SK-N-SH (cell line): ENCODE results near the gene OR8G1. TPM values are rescaled to one million over a fixed set of nuclear protein-coding genes. Genes with fewer than 3 reads are reported as not detected.
"Not testable (repeated sequence)": the region's sequence is repeated elsewhere in the genome, so short reads cannot be mapped to it uniquely, and the experiment has no call there.

Experiments used
- CTCF ChIA-PET: fragments of 300-600, 350-600 bp; formaldehyde crosslinking; extraction: SDS; loops from one replicate; lab custom pipeline; 2021; lab: Yijun Ruan, JAX
- POLR2A ChIA-PET: fragments of 350-600 bp; sonication (Branson Sonifier 250); formaldehyde crosslinking; extraction: SDS; loops from one replicate; lab custom pipeline; 2020; ENCODE audit warnings: antibody characterized with exemption, inconsistent platforms; lab: Yijun Ruan, JAX
- DNase-seq: peaks from one replicate; pipeline ENCODE4 v3.0.0; 2012
- H2AFZ ChIP-seq: fragments of 200-600 bp; sonication (generic); 2 replicates; pipeline ENCODE4 v1.8.1; 2016; ENCODE audit warnings: antibody characterized with exemption, mild to moderate bottlenecking, low read depth
- H3F3A ChIP-seq: fragments of 200-600 bp; sonication (generic); replicated peaks from 2 replicates; pipeline ENCODE3; 2016; ENCODE audit warnings: antibody characterized with exemption, mild to moderate bottlenecking; ENCODE audit not compliant: insufficient read depth
- H3K27ac ChIP-seq, 2 experiments: fragments of 200-500 bp in 1 of 2; fragments of 200-600 bp in 1 of 2; sonication (Bioruptor generic) in 1 of 2; sonication (generic), shearing (Covaris generic) in 1 of 2; 2 replicates each; pipeline versions ENCODE4 v1.5.1 to v1.6.1; 2014 to 2016; ENCODE audit warnings: low read depth in 2 of 2, inconsistent platforms in 1 of 2, low read length in 1 of 2, mild to moderate bottlenecking in 1 of 2, mixed read lengths in 1 of 2
- H3K27me3 ChIP-seq: fragments of 200-600 bp; sonication (generic), shearing (Covaris generic); 2 replicates; pipeline ENCODE4 v1.6.1; 2016; ENCODE audit warnings: mixed run types; ENCODE audit not compliant: insufficient read depth
- H3K36me3 ChIP-seq, 2 experiments: fragments of 200-500 bp in 1 of 2; fragments of 200-600 bp in 1 of 2; sonication (Bioruptor generic) in 1 of 2; sonication (generic) in 1 of 2; replicated peaks in 1 of 2; 2 replicates each; pipeline versions ENCODE3 to v1.5.1; 2014 to 2016; ENCODE audit warnings: low read length in 1 of 2, mild to moderate bottlenecking in 1 of 2; ENCODE audit not compliant: insufficient read depth in 2 of 2, control insufficient read depth in 1 of 2
- H3K4me1 ChIP-seq, 2 experiments: fragments of 200-500 bp in 1 of 2; fragments of 200-600 bp in 1 of 2; sonication (Bioruptor generic) in 1 of 2; sonication (generic), shearing (Covaris generic) in 1 of 2; 2 replicates each; pipeline versions ENCODE4 v1.5.1 to v1.6.1; 2014 to 2016; ENCODE audit warnings: low read depth in 1 of 2, low read length in 1 of 2, mixed run types in 1 of 2; ENCODE audit not compliant: insufficient read depth in 2 of 2, control insufficient read depth in 1 of 2
- H3K4me2 ChIP-seq: fragments of 200-600 bp; sonication (generic), shearing (Covaris generic); 2 replicates; pipeline ENCODE4 v1.6.1; 2017; ENCODE audit warnings: mixed run types
- H3K4me3 ChIP-seq, 2 experiments: fragments of 200-500 bp in 1 of 2; fragments of 200-600 bp in 1 of 2; sonication (Bioruptor generic) in 1 of 2; sonication (generic), shearing (Covaris generic) in 1 of 2; 2 replicates each; pipeline versions ENCODE4 v1.5.1 to v1.8.1; 2014 to 2016; ENCODE audit warnings: low read depth in 2 of 2, inconsistent platforms in 1 of 2, low read length in 1 of 2, mild to moderate bottlenecking in 1 of 2, mixed read lengths in 1 of 2, moderate library complexity in 1 of 2
- H3K79me2 ChIP-seq: fragments of 200-600 bp; sonication (generic); 2 replicates; pipeline ENCODE4 v1.8.1; 2017; ENCODE audit warnings: mild to moderate bottlenecking; ENCODE audit not compliant: insufficient read depth
- H3K9ac ChIP-seq: fragments of 200-600 bp; sonication (generic); 2 replicates; pipeline ENCODE4 v1.6.1; 2017; ENCODE audit warnings: mixed run types
- H3K9me2 ChIP-seq: fragments of 200-600 bp; sonication (generic); 2 replicates; pipeline ENCODE4 v1.6.1; 2017; ENCODE audit warnings: mixed run types
- H3K9me3 ChIP-seq: fragments of 200-600 bp; sonication (generic); 2 replicates; pipeline ENCODE4 v1.6.1; 2017; ENCODE audit warnings: mixed run types, mild to moderate bottlenecking, moderate library complexity
- H4K20me1 ChIP-seq: fragments of 200-600 bp; sonication (generic); 2 replicates; pipeline ENCODE4 v1.6.1; 2017; ENCODE audit warnings: mild to moderate bottlenecking, mixed run types; ENCODE audit not compliant: insufficient read depth
- EZH2phosphoT487 ChIP-seq: fragments of 200-600 bp; sonication (generic); IDR thresholded peaks from 2 replicates; pipeline ENCODE4 v1.6.1; 2017; ENCODE audit warnings: low read depth, mixed run types, mild to moderate bottlenecking, antibody characterized with exemption, moderate library complexity, borderline replicate concordance
- GABPA ChIP-seq: IDR thresholded peaks from 2 replicates; pipeline ENCODE4 v1.4.0; 2012; ENCODE audit warnings: low read depth, mild to moderate bottlenecking
- JUND ChIP-seq: IDR thresholded peaks from 2 replicates; pipeline ENCODE4 v1.4.0; 2012
- MAX ChIP-seq: IDR thresholded peaks from 2 replicates; pipeline ENCODE4 v1.4.0; 2012; ENCODE audit warnings: low read depth
- NFIC ChIP-seq: IDR thresholded peaks from 2 replicates; pipeline ENCODE4 v1.4.0; 2012; ENCODE audit warnings: borderline replicate concordance
- NRF1 ChIP-seq: IDR thresholded peaks from 2 replicates; pipeline ENCODE4 v1.6.1; 2012; ENCODE audit warnings: low read depth, mild to moderate bottlenecking, low read length
- RCOR1 ChIP-seq: fragments of 150-350 bp; IDR thresholded peaks from 2 replicates; pipeline ENCODE4 v1.6.1; 2017; ENCODE audit warnings: antibody characterized with exemption, low read length
- REST ChIP-seq: IDR thresholded peaks from 2 replicates; pipeline ENCODE4 v1.6.1; 2012; ENCODE audit warnings: mild to moderate bottlenecking, low read depth, low read length, moderate library complexity
- RFX5 ChIP-seq: IDR thresholded peaks from 2 replicates; pipeline ENCODE4 v1.6.1; 2012; ENCODE audit warnings: mild to moderate bottlenecking, improper control_type of control experiment, low read length
- RXRA ChIP-seq: IDR thresholded peaks from 2 replicates; pipeline ENCODE4 v1.4.0; 2012; ENCODE audit warnings: low read depth, mild to moderate bottlenecking, borderline replicate concordance
- SIN3A ChIP-seq: IDR thresholded peaks from 2 replicates; pipeline ENCODE4 v1.6.1; 2012; ENCODE audit warnings: low read depth, mild to moderate bottlenecking, low read length, moderate library complexity, borderline replicate concordance
- TAF1 ChIP-seq: IDR thresholded peaks from 2 replicates; pipeline ENCODE4 v1.6.1; 2012; ENCODE audit warnings: low read depth, mild to moderate bottlenecking, low read length, moderate library complexity, borderline replicate concordance
- USF1 ChIP-seq: IDR thresholded peaks from 2 replicates; pipeline ENCODE4 v1.4.0; 2012; ENCODE audit warnings: low read depth, borderline replicate concordance
- WGBS: methylation state at CpG from one replicate; pipeline ENCODE4 v1.1.6; 2017; ENCODE audit warnings: low lambda C conversion rate; 5-methylcytosine and 5-hydroxymethylcytosine counted together
- polyA plus RNA-seq, 3 experiments: library from polyadenylated mRNA; depleted of rRNA; stranded (reverse); fragments of >200 nt; gene quantifications; 2 replicates each; pipeline ENCODE4 v1.2.3, GENCODE V29; 2012

The OR8G1 gene
- polyA plus RNA-seq, 1 of the 3 experiments (the other 2 are of a cell fraction), result not detected

GRCh38 chr11:124265041-124265440, 24.1 kb downstream of the OR8G1 start:
- H3K4me1 ChIP-seq, H3K79me2 ChIP-seq, H3K9me3 ChIP-seq, H3K27me3 ChIP-seq, H4K20me1 ChIP-seq, H3K27ac ChIP-seq, H3K9me2 ChIP-seq, H3F3A ChIP-seq, H3K4me3 ChIP-seq, H3K4me2 ChIP-seq, POLR2A ChIA-PET, H2AFZ ChIP-seq, DNase-seq, CTCF ChIA-PET, H3K36me3 ChIP-seq, H3K9ac ChIP-seq: not testable (repeated sequence)
- 10% methylated on average over 4 of the region's 4 CpGs for WGBS

GRCh38 chr11:124270886-124271285, 30.0 kb downstream of the OR8G1 start:
- H3K27ac ChIP-seq, CTCF ChIA-PET, H3K27me3 ChIP-seq, H3K79me2 ChIP-seq, H3K9me3 ChIP-seq, POLR2A ChIA-PET, H3K36me3 ChIP-seq, H3K4me3 ChIP-seq, H3K9ac ChIP-seq, H3K4me1 ChIP-seq, H2AFZ ChIP-seq, H3K4me2 ChIP-seq, H4K20me1 ChIP-seq, H3F3A ChIP-seq, DNase-seq, H3K9me2 ChIP-seq: not testable (repeated sequence)
- 3% methylated on average over 7 of the region's 7 CpGs for WGBS

GRCh38 chr11:124274000-124274399, 33.1 kb downstream of the OR8G1 start:
- Histone ChIP-seq H3K9me3 (no peaks in the 10 kb centered on the region), H3K27me3 (no peaks in the 10 kb centered on the region), H3F3A (no peaks in the 10 kb centered on the region), H3K4me1 (no peaks in the 10 kb centered on the region)
- CTCF ChIA-PET, result interaction anchor here (1.0 to 1.6 kb wide), 2 partner anchors 80 to 203 kb away, joined by 3 to 4 read pairs; no protein-coding TSS in a partner anchor
- no peak for DNase-seq
- TF ChIP-seq RCOR1, result no peak
- no peak for TF ChIP-seq USF1
- no peak for TF ChIP-seq NRF1
- no peak for TF ChIP-seq TAF1
- no peak for TF ChIP-seq GABPA
- TF ChIP-seq NFIC, result no peak
- TF ChIP-seq, all 33 proteins: peak for 0
- no peak overlapping the region for H3K4me2 ChIP-seq
- no peak overlapping the region for H3K9ac ChIP-seq
- no peak overlapping the region for H2AFZ ChIP-seq
- POLR2A ChIA-PET, result no interaction called here
- no peaks in the 10 kb centered on the region for H4K20me1 ChIP-seq
- no peak overlapping the region for H3K27ac ChIP-seq
- no peak overlapping the region for H3K4me3 ChIP-seq
- H3K79me2 ChIP-seq, result no peaks in the 10 kb centered on the region
- 27% methylated on average over 2 of the region's 2 CpGs for WGBS
- no peaks in the 10 kb centered on the region for H3K36me3 ChIP-seq
- H3K9me2 ChIP-seq, result no peaks in the 10 kb centered on the region

GRCh38 chr11:124276081-124276480, 35.2 kb downstream of the OR8G1 start:
- Histone ChIP-seq H3K4me3 (no peak overlapping the region), H3K27ac (no peak overlapping the region), H3K36me3 (no peaks in the 10 kb centered on the region), H3K4me1 (no peaks in the 10 kb centered on the region), H2AFZ (no peak overlapping the region), H3K4me2 (no peak overlapping the region), H3K9me2 (no peaks in the 10 kb centered on the region), H3K27me3 (no peaks in the 10 kb centered on the region), H3K79me2 (no peaks in the 10 kb centered on the region), H4K20me1 (no peaks in the 10 kb centered on the region), H3K9ac (no peak overlapping the region), H3K9me3 (no peaks in the 10 kb centered on the region), H3F3A (no peaks in the 10 kb centered on the region)
- CTCF ChIA-PET, result no interaction called here
- WGBS, result 6% methylated on average over 1 of the region's 1 CpG
- DNase-seq, result no peak
- POLR2A ChIA-PET, result no interaction called here
- TF ChIP-seq MAX (no peak), REST (no peak), RXRA (no peak), EZH2phosphoT487 (no peak), JUND (no peak), RFX5 (no peak), SIN3A (no peak)
